NCI-H345 treated with DMSO at 0.1 percent for 48 hours (cell line): Measurements from ENCODE around the gene RPH3AL.

Experiments
- DNase-seq: peaks from one replicate; lab custom pipeline; 2025; ENCODE audit not compliant: unreplicated experiment; lab: John Stamatoyannopoulos, UW

RPH3AL gene

GRCh38 chr17:265718-266117, 86.9 kb downstream of the RPH3AL start:
- DNase-seq: no peak

- no peak for DNase-seq
These were observed 88.8 kb downstream of the RPH3AL start for GRCh38 chr17:263773-264172.

GRCh38 chr17:263271-263670, 89.3 kb downstream of the RPH3AL start:
- no peak for DNase-seq

GRCh38 chr17:261635-262034, 91.0 kb downstream of the RPH3AL start:
- DNase-seq: no peak

GRCh38 chr17:260944-261343, 91.7 kb downstream of the RPH3AL start:
- no peak for DNase-seq

GRCh38 chr17:260031-260791, 92.4 kb downstream of the RPH3AL start:
- no peak for DNase-seq

GRCh38 chr17:259341-259976, 93.1 kb downstream of the RPH3AL start:
- DNase-seq: no peak

- DNase-seq: no peak
These were observed 93.7 kb downstream of the RPH3AL start for GRCh38 chr17:258906-259305.

GRCh38 chr17:258045-258734, 94.4 kb downstream of the RPH3AL start:
- DNase-seq: no peak

GRCh38 chr17:253091-253846, 99.3 kb downstream of the RPH3AL start:
- no peak for DNase-seq

- no peak for DNase-seq
These were observed 100.2 kb downstream of the RPH3AL start for GRCh38 chr17:252456-252855.

- DNase-seq: no peak
These were observed 101.1 kb downstream of the RPH3AL start for GRCh38 chr17:251531-251930.

GRCh38 chr17:250487-251300, 101.9 kb downstream of the RPH3AL start:
- no peak for DNase-seq

GRCh38 chr17:249236-249993, 103.2 kb downstream of the RPH3AL start:
- no peak for DNase-seq

GRCh38 chr17:248337-249235, 104.0 kb downstream of the RPH3AL start:
- no peak for DNase-seq

GRCh38 chr17:247767-248166, 104.8 kb downstream of the RPH3AL start:
- no peak for DNase-seq

- no peak for DNase-seq
These were observed 105.7 kb downstream of the RPH3AL start for GRCh38 chr17:246851-247421.

GRCh38 chr17:246226-246625, 106.4 kb downstream of the RPH3AL start:
- no peak for DNase-seq
